B cell (primary cell): Measurements from ENCODE around the gene GLRX. TPM values are rescaled to one million over a fixed set of nuclear protein-coding genes. Genes with fewer than 3 reads are reported as not detected.

ENCODE experiments used
- ATAC-seq: fragments of 200-7000 bp; cut with Tn5 transposase; one replicate; pipeline ENCODE4 v1.10.0; 2021; ENCODE audit warnings: low read depth, mild to moderate bottlenecking, moderate number of reproducible peaks, moderate library complexity
- CTCF ChIA-PET: fragments of 350-600 bp; sonication (Branson Sonifier 250); formaldehyde crosslinking; loops from one replicate; lab custom pipeline; 2021; ENCODE audit warnings: antibody characterized with exemption, inconsistent platforms; lab: Charles Lee
- POLR2A ChIA-PET: fragments of 350-600 bp; sonication (Branson Sonifier 250); formaldehyde crosslinking; loops from one replicate; lab custom pipeline; 2021; ENCODE audit warnings: antibody characterized with exemption; lab: Charles Lee
- DNase-seq: peaks from one replicate; pipeline ENCODE4 v3.0.0; 2013
- H2AFZ ChIP-seq: 2 replicates; pipeline ENCODE4 v1.6.1; 2012; ENCODE audit warnings: mild to moderate bottlenecking, low read depth, low read length; ENCODE audit not compliant: insufficient read depth, poor library complexity, severe bottlenecking
- H3K27ac ChIP-seq, 2 donors: 1 replicate in 1 of 2; 2 replicates in 1 of 2; pipeline ENCODE4 v1.5.1; 2012 to 2013; ENCODE audit warnings: low read length in 2 of 2, mild to moderate bottlenecking in 2 of 2, moderate library complexity in 1 of 2
- H3K27me3 ChIP-seq, 4 experiments: fragments of 200-600 bp in 1 of 4; sonication (generic) in 1 of 4; replicated peaks in 1 of 4; 1 replicate in 2 of 4; 2 replicates in 2 of 4; pipeline versions ENCODE4 v1.6.1 to v1.7.0; 2013 to 2016; ENCODE audit warnings: low read length in 3 of 4, mild to moderate bottlenecking in 2 of 4, mixed read lengths in 1 of 4, moderate library complexity in 1 of 4; ENCODE audit not compliant: insufficient read depth in 4 of 4, control insufficient read depth in 3 of 4; ENCODE audit errors: control extremely low read depth in 1 of 4
- H3K36me3 ChIP-seq, 2 experiments: replicated peaks in 1 of 2; 1 replicate in 1 of 2; 2 replicates in 1 of 2; pipeline versions ENCODE4 v1.6.1 to v1.7.1; 2013; ENCODE audit warnings: low read length in 1 of 2; ENCODE audit not compliant: insufficient read depth in 2 of 2, control insufficient read depth in 1 of 2; ENCODE audit errors: control extremely low read depth in 1 of 2, extremely low read depth in 1 of 2
- H3K4me1 ChIP-seq, 2 donors: fragments of 200-600 bp in 1 of 2; sonication (generic) in 1 of 2; 1 replicate in 1 of 2; 2 replicates in 1 of 2; pipeline versions ENCODE4 v1.5.1 to v1.6.1; 2013 to 2017; ENCODE audit warnings: low read length in 2 of 2; ENCODE audit not compliant: control insufficient read depth in 2 of 2, insufficient read depth in 2 of 2
- H3K4me2 ChIP-seq: replicated peaks from 2 replicates; pipeline ENCODE3; 2012; ENCODE audit warnings: mild to moderate bottlenecking, low read depth, low read length; ENCODE audit not compliant: poor library complexity, severe bottlenecking
- H3K4me3 ChIP-seq, 5 experiments: fragments of 200-600 bp in 1 of 5; sonication (generic) in 1 of 5; 1 replicate in 3 of 5; 2 replicates in 2 of 5; pipeline versions ENCODE4 v1.5.1 to v1.7.0; 2011 to 2016; ENCODE audit warnings: low read length in 4 of 5, mild to moderate bottlenecking in 4 of 5, low read depth in 2 of 5, control low read depth in 1 of 5, moderate library complexity in 1 of 5; ENCODE audit not compliant: insufficient read depth in 1 of 5; ENCODE audit errors: control extremely low read depth in 1 of 5, extremely low read depth in 1 of 5
- H3K79me2 ChIP-seq: fragments of 200-600 bp; sonication (generic); one replicate; pipeline ENCODE4 v1.6.0; 2016; ENCODE audit warnings: low read length; ENCODE audit not compliant: control insufficient read depth, insufficient read depth
- H3K9ac ChIP-seq: fragments of 200-600 bp; sonication (generic); 2 replicates; pipeline ENCODE4 v1.6.1; 2017; ENCODE audit warnings: mild to moderate bottlenecking, low read length, moderate library complexity
- H3K9me3 ChIP-seq, 3 donors: one replicate each; pipeline versions ENCODE4 v1.6.1 to v1.7.1; 2013; ENCODE audit warnings: low read length in 2 of 3; ENCODE audit not compliant: control insufficient read depth in 2 of 3, insufficient read depth in 1 of 3; ENCODE audit errors: control extremely low read depth in 1 of 3
- H4K20me1 ChIP-seq: 2 replicates; pipeline ENCODE4 v1.6.0; 2012; ENCODE audit warnings: mild to moderate bottlenecking, low read length; ENCODE audit not compliant: insufficient read depth, control insufficient read depth, poor library complexity, severe bottlenecking
- H3K27ac Mint-ChIP-seq: one replicate; pipeline ENCODE4 v1.8.0; 2021; ENCODE audit warnings: mixed read lengths
- H3K27me3 Mint-ChIP-seq: one replicate; pipeline ENCODE4 v1.8.0; 2021; ENCODE audit warnings: mixed read lengths
- H3K4me1 Mint-ChIP-seq: one replicate; pipeline ENCODE4 v1.8.0; 2021; ENCODE audit warnings: mixed read lengths
- H3K4me3 Mint-ChIP-seq: one replicate; pipeline ENCODE4 v1.8.0; 2021; ENCODE audit warnings: mixed read lengths
- H3K9me3 Mint-ChIP-seq: one replicate; pipeline ENCODE4 v1.8.0; 2022; ENCODE audit warnings: mixed read lengths; ENCODE audit not compliant: insufficient read depth
- EZH2 ChIP-seq: IDR thresholded peaks from 2 replicates; pipeline ENCODE4 v1.6.1; 2012; ENCODE audit warnings: borderline replicate concordance, low read depth, mild to moderate bottlenecking, moderate library complexity, low read length; ENCODE audit not compliant: insufficient read depth, poor library complexity, severe bottlenecking
- WGBS: methylation state at CpG from one replicate; pipeline ENCODE4 v1.1.5; 2013; ENCODE audit warnings: missing lambda C conversion rate; ENCODE audit not compliant: insufficient coverage; 5-methylcytosine and 5-hydroxymethylcytosine counted together
- intact Hi-C: fragments of 100-400 bp; cut with micrococcal nuclease; formaldehyde crosslinking; loops from one replicate; pipeline ENCODE4 v1.10.0; 2022
- polyA plus RNA-seq: library from polyadenylated mRNA; depleted of rRNA; stranded (reverse); fragments of >200 nt; gene quantifications from 2 replicates; pipeline ENCODE4 v1.2.3, GENCODE V29; 2012
- total RNA-seq, 2 donors: library from RNA; stranded (reverse); fragments of 120-200 nt in 1 of 2; gene quantifications; 1 replicate in 1 of 2; 2 replicates in 1 of 2; pipeline versions ENCODE4 v1.2.3 to v1.2.4, GENCODE V29; 2013 to 2022
- TF ChIP-seq, protein P1 (sequence below): fragments of 200-600 bp; IDR thresholded peaks from one replicate; pipeline ENCODE4 v1.8.0; 2022; ENCODE audit warnings: antibody characterized with exemption, mild to moderate bottlenecking

The GLRX gene
- total and polyA plus RNA-seq, 2 donors (not counting 1 experiment from before 2014, with no cell fraction given), result 44.6 to 54.8 TPM

DNA sequence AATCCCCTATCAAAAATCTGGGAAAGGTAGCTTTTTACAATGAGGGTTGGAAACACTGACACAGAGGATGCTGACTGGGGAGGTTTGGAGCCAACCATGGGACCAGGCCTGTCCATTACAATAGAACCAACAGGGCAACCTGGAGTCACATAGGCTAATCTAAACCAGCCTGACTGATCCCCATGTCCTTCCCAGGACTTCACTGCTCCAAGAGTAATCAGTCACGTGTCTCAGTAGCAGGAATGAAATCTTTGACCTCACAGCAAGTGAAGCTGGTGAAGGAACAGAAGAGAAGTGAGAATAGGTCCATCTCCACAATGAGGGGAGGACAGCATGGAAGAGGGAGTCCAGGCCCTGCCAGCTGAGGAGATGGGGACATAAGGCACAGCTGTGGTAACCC, 16.0 kb upstream of the GLRX start:
- Histone ChIP-seq H4K20me1 (no peaks in the 10 kb centered on the region), H3K4me1 (peaks cover 38% of the 10 kb centered on the region in 2 donors), H3K9me3 (no peaks in the 10 kb centered on the region), H3K9ac (no peak overlapping the region), H3K36me3 (no peaks in the 10 kb centered on the region), H2AFZ (no peak overlapping the region), H3K79me2 (no peaks in the 10 kb centered on the region), H3K27me3 (no peaks in the 10 kb centered on the region), H3K27ac (no peak overlapping the region), H3K4me2 (no peak overlapping the region), H3K4me3 (no peak overlapping the region)
- Mint-ChIP-seq H3K4me3 (no peak overlapping the region), H3K4me1 (peaks cover 59% of the 10 kb centered on the region), H3K9me3 (no peaks in the 10 kb centered on the region), H3K27me3 (no peaks in the 10 kb centered on the region), H3K27ac (peak overlapping the region; percentile 68)
- ATAC-seq (no peak), DNase-seq (no peak)
- intact Hi-C loops, result no loop called here
- no CpG with 5 or more reads among the region's 1 CpG for WGBS
- TF ChIP-seq, protein P1, sequence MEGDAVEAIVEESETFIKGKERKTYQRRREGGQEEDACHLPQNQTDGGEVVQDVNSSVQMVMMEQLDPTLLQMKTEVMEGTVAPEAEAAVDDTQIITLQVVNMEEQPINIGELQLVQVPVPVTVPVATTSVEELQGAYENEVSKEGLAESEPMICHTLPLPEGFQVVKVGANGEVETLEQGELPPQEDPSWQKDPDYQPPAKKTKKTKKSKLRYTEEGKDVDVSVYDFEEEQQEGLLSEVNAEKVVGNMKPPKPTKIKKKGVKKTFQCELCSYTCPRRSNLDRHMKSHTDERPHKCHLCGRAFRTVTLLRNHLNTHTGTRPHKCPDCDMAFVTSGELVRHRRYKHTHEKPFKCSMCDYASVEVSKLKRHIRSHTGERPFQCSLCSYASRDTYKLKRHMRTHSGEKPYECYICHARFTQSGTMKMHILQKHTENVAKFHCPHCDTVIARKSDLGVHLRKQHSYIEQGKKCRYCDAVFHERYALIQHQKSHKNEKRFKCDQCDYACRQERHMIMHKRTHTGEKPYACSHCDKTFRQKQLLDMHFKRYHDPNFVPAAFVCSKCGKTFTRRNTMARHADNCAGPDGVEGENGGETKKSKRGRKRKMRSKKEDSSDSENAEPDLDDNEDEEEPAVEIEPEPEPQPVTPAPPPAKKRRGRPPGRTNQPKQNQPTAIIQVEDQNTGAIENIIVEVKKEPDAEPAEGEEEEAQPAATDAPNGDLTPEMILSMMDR, result no peak
- no peak for TF ChIP-seq EZH2
- ChIA-PET CTCF (interaction anchor here (0.6 to 22.8 kb wide), 6 partner anchors 8 to 54 kb away, joined by 3 to 748 read pairs (median 4); partner anchors contain the start of gene GLRX), POLR2A (no interaction called here)

DNA sequence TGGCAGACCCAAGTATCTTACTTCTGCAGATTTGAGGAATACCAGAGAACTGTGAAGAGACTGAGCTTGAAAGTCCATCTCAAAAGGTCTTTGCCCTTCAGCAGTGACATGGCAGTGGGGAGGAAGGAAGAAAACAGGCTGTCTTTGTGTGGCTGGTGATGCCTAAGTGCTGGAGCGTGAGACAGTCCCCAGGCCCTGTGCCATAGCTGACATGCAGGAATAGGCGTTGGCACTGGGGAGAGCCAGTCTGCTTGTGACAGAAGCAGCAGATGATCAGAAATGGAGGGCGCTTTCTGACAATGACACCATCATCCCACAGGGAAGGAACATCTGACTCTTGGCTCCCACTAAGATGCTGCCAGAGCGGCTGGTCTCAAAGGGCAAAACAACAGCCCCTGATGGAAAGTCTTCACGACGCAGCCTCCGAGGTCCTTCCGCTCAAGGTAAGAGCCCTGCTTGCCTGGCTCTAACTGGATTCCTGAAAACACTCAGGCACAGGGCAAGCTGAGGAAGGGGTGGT, 15.5 kb upstream of the GLRX start:
- H3K27ac ChIP-seq, result no peak overlapping the region
- H4K20me1 ChIP-seq, result no peaks in the 10 kb centered on the region
- H3K4me1 ChIP-seq, result peaks cover 35 to 36% of the 10 kb centered on the region in 2 donors
- WGBS, result 100% methylated on average over 8 of the region's 8 CpGs
- Mint-ChIP-seq H3K4me1 (peaks cover 59% of the 10 kb centered on the region), H3K9me3 (no peaks in the 10 kb centered on the region), H3K4me3 (no peak overlapping the region), H3K27ac (peak overlapping the region; percentile 68), H3K27me3 (no peaks in the 10 kb centered on the region)
- H3K36me3 ChIP-seq, result no peaks in the 10 kb centered on the region
- CTCF ChIA-PET, result interaction anchor here (1.3 to 22.8 kb wide), 5 partner anchors 8 to 53 kb away, joined by 3 to 748 read pairs (median 5); partner anchors contain the start of gene GLRX
- intact Hi-C loops, result no loop called here
- no peaks in the 10 kb centered on the region for H3K9me3 ChIP-seq
- DNase-seq (no peak), ATAC-seq (no peak)
- H3K9ac ChIP-seq, result no peak overlapping the region
- H3K27me3 ChIP-seq, result no peaks in the 10 kb centered on the region
- no peak overlapping the region for H3K4me3 ChIP-seq
- no peak for TF ChIP-seq EZH2
- TF ChIP-seq, protein P1, result no peak
- H3K79me2 ChIP-seq, result no peaks in the 10 kb centered on the region
- H2AFZ ChIP-seq, result no peak overlapping the region
- POLR2A ChIA-PET, result no interaction called here
- no peak overlapping the region for H3K4me2 ChIP-seq
